Nephron (organoid): ENCODE data around the gene WDR33.
"Not testable (repeated sequence)": the region's sequence is repeated elsewhere in the genome, so short reads cannot be mapped to it uniquely, and the experiment has no call there.

Experiments used
- H3K27ac Mint-ChIP-seq, 3 experiments: 2 replicates each; pipeline ENCODE4 v1.8.0; 2020; ENCODE audit warnings: mixed read lengths in 3 of 3, mild to moderate bottlenecking in 2 of 3, moderate library complexity in 1 of 3
- H3K27me3 Mint-ChIP-seq: 2 replicates; pipeline ENCODE4 v1.8.0; 2021; ENCODE audit warnings: low read depth, mild to moderate bottlenecking, moderate library complexity, mixed read lengths
- H3K36me3 Mint-ChIP-seq: 2 replicates; pipeline ENCODE4 v1.8.0; 2020; ENCODE audit warnings: low read depth, mixed read lengths
- H3K4me1 Mint-ChIP-seq: 2 replicates; pipeline ENCODE4 v1.8.0; 2020; ENCODE audit warnings: mixed read lengths
- H3K4me3 Mint-ChIP-seq, 3 experiments: 2 replicates each; pipeline ENCODE4 v1.8.0; 2020; ENCODE audit warnings: mild to moderate bottlenecking in 3 of 3, mixed read lengths in 3 of 3, moderate library complexity in 2 of 3
- H3K9me3 Mint-ChIP-seq: 2 replicates; pipeline ENCODE4 v1.8.0; 2020; ENCODE audit warnings: mixed read lengths
- TF ChIP-seq, protein P1 (sequence below), 3 experiments: fragments of 200-600 bp; sonication (generic); IDR thresholded peaks; one replicate each; pipeline ENCODE4 v1.5.0; 2021; ENCODE audit warnings: antibody characterized with exemption in 3 of 3; ENCODE audit not compliant: unreplicated experiment in 3 of 3

The WDR33 gene

DNA sequence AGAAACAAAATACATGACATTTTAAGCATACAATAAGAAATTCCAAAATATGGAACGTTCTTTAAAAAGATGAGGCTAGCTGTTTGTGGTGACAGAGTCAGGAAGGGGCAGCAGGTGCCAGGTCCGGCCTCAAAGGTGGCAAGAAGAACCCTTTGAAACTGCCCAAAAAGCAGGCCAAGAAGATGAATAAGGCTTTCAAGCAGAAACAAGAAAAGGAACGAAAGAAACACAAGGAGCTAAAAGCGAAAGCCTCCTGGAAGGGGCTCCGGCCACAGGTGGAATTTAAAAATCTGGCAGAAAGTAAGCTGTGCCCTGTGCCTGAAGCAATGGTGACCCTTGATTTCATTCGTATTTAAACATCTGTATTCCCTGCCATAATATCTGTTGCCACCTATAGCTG is 5.5 kb downstream of the WDR33 start:
- Mint-ChIP-seq H3K4me1 (peaks cover 40% of the 10 kb centered on the region), H3K9me3 (no peaks in the 10 kb centered on the region), H3K36me3 (peaks cover 22% of the 10 kb centered on the region), H3K27ac (peak overlapping the region in 1 of 3 experiments; percentile 34), H3K4me3 (peak overlapping the region in 1 of 3 experiments; percentile 32), H3K27me3 (no peaks in the 10 kb centered on the region)
- TF ChIP-seq, protein P1, sequence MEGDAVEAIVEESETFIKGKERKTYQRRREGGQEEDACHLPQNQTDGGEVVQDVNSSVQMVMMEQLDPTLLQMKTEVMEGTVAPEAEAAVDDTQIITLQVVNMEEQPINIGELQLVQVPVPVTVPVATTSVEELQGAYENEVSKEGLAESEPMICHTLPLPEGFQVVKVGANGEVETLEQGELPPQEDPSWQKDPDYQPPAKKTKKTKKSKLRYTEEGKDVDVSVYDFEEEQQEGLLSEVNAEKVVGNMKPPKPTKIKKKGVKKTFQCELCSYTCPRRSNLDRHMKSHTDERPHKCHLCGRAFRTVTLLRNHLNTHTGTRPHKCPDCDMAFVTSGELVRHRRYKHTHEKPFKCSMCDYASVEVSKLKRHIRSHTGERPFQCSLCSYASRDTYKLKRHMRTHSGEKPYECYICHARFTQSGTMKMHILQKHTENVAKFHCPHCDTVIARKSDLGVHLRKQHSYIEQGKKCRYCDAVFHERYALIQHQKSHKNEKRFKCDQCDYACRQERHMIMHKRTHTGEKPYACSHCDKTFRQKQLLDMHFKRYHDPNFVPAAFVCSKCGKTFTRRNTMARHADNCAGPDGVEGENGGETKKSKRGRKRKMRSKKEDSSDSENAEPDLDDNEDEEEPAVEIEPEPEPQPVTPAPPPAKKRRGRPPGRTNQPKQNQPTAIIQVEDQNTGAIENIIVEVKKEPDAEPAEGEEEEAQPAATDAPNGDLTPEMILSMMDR (IDR thresholded peaks at IDR 0.05; ENCODE audit: unreplicated experiment in 3 of 3): no peak

DNA sequence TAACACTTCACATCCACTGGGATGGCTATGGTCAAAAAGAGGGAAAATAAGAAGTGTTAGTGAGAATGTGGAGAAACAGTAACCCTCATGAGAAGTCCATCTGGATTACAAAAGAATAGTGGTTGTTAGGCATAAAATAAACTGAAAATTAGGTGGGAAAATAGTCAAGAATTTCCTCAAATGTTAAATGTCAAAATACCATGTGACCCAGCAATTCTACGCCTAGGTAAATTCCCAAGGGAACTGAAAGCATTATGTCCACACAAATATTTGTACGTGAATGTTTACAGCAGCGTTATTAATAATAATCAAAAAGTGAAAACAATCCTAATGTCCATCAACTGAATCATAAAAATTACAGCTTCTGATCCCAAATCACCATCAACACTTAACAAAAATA is 11.0 kb downstream of the WDR33 start:
- peaks cover 54% of the 10 kb centered on the region for H3K36me3 Mint-ChIP-seq
- TF ChIP-seq, protein P1 (IDR thresholded peaks at IDR 0.05; ENCODE audit: unreplicated experiment in 3 of 3): no peak
- H3K27me3 Mint-ChIP-seq: no peaks in the 10 kb centered on the region
- H3K9me3 Mint-ChIP-seq: peaks cover 4% of the 10 kb centered on the region
- no peak overlapping the region for H3K4me3 Mint-ChIP-seq
- H3K4me1 Mint-ChIP-seq: peaks cover 6% of the 10 kb centered on the region
- no peak overlapping the region for H3K27ac Mint-ChIP-seq

DNA sequence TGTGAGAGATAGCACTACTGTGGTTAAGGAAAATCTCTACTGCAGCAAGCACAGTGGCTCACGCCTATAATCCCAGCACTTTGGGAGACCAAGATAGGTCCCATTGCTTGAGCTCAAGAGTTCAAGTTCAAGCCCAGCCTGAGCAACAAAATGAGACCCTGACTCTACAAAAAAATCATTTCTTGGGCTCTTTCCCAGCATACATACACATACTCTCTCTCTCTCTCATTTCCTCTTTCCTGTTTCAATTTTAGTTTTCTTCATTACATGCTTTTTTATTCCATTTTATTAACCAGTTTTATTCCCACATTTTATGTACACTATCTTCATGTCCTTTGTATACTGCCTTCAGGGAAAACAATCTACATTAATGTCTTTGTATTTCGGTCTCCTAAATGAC is 14.6 kb downstream of the WDR33 start:
- Mint-ChIP-seq H3K4me3 (no peak overlapping the region), H3K9me3 (peaks cover 7% of the 10 kb centered on the region), H3K27ac (no peak overlapping the region), H3K4me1 (no peaks in the 10 kb centered on the region), H3K36me3 (peaks cover 73% of the 10 kb centered on the region), H3K27me3 (no peaks in the 10 kb centered on the region)
- TF ChIP-seq, protein P1 (IDR thresholded peaks at IDR 0.05; ENCODE audit: unreplicated experiment in 3 of 3): no peak

DNA sequence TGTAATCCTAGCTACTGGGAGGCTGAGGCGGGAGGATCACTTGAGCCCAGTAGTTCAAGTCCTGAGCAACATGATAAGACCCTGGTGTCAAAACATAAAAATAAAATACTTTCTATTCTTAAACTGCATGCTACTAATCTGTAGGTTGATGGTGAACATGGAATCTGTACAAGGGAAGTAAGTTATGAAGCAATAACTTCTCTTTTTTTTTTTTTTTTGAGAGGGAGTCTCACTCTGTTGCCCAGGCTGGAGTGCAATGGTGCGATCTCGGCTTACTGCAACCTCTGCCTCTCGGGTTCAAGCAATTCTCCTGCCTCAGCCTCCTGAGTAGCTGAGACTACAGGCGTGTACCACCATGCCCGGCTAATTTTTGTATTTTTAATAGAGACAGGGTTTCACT is 16.1 kb downstream of the WDR33 start:
- Mint-ChIP-seq H3K9me3 (peaks cover 20% of the 10 kb centered on the region), H3K36me3 (peaks cover 73% of the 10 kb centered on the region)
- not testable (repeated sequence) for H3K27me3 Mint-ChIP-seq, H3K4me3 Mint-ChIP-seq, H3K4me1 Mint-ChIP-seq, H3K27ac Mint-ChIP-seq

DNA sequence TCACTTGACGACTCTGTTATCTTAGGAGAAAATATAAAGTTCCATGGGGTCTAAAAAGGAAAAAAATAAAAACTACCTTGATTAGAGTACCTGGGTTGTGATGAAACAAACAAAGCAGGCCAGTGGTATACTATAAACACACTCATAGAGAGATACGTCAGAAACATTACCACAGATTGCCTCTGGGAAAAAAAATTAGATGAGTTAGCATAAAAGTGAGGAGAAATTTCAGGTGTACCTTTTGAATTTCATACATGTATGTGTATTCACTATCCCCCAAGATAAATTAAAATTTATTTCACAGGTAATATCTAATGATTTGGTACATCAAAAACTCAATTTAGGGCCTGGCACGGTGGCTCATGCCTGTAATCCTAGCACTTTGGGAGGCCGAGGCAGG is 18.2 kb downstream of the WDR33 start:
- TF ChIP-seq, protein P1 (IDR thresholded peaks at IDR 0.05; ENCODE audit: unreplicated experiment in 3 of 3): no peak
- H3K9me3 Mint-ChIP-seq: peaks cover 21% of the 10 kb centered on the region
- H3K27me3 Mint-ChIP-seq: no peaks in the 10 kb centered on the region
- peaks cover 67% of the 10 kb centered on the region for H3K36me3 Mint-ChIP-seq
- H3K27ac Mint-ChIP-seq: no peak overlapping the region
- H3K4me1 Mint-ChIP-seq: no peaks in the 10 kb centered on the region
- no peak overlapping the region for H3K4me3 Mint-ChIP-seq

DNA sequence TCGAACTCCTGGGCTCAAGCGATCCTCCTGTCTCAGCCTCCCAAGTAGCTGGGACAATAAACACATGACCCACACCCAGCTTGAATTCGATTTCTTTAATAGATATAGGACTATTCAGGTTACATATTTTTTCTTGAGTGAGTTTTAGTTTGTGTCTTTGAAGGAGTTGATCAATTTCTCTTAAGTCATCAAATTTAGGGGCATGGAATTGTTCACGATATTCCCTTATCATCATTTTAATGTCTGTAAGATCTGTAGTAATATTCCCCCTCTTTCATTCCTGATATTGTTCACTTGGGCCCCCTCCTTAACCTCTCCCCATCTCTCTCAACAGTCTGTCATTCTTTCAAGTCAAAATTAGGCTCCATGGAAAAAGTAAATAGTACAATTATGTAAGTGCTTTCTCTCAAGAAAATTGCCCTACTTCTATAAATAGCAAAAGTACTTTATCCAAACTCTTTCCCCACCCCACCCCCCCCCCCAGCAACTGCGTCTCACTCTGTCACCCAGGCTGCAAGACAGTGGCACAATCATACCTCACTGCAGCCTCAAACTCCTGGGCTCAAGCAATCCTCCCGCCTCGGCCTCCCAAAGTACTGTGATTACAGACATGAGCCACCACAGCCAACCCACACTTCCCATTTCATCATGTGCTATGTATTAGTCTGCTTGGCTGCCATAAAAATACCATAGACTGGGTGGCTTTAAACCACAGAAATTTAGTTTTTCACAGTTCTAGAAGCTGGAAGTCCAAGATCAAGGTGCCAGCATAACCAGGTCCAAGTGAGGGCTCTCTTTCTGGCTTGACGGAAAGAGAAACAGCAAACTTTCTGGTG is 20.1 kb downstream of the WDR33 start:
- no peak overlapping the region for H3K4me3 Mint-ChIP-seq
- H3K27me3 Mint-ChIP-seq: no peaks in the 10 kb centered on the region
- TF ChIP-seq, protein P1 (IDR thresholded peaks at IDR 0.05; ENCODE audit: unreplicated experiment in 3 of 3): no peak
- peaks cover 17% of the 10 kb centered on the region for H3K9me3 Mint-ChIP-seq
- H3K4me1 Mint-ChIP-seq: no peaks in the 10 kb centered on the region
- no peak overlapping the region for H3K27ac Mint-ChIP-seq
- H3K36me3 Mint-ChIP-seq: peaks cover 58% of the 10 kb centered on the region
